OCI-LY7 (cell line): ENCODE measurements around the gene CRYBG3. TPM values are rescaled to one million over a fixed set of nuclear protein-coding genes. Genes with fewer than 3 reads are reported as not detected.

Experiments
- BruUV-seq: library from RNA; stranded (reverse); fragments of 400-500 nt; replicated peaks from 2 replicates; lab custom pipeline; 2021; lab: Mats Ljungman, UMichigan
- CTCF ChIA-PET: fragments of 300-600 bp; sonication (Branson Sonifier 250); formaldehyde crosslinking; loops from one replicate; lab custom pipeline; 2022; ENCODE audit warnings: antibody characterized with exemption; ENCODE audit not compliant: unreplicated experiment; lab: Charles Lee
- POLR2A ChIA-PET: fragments of 300-600 bp; sonication (Branson Sonifier 250); formaldehyde crosslinking; loops from one replicate; lab custom pipeline; 2022; ENCODE audit warnings: antibody characterized with exemption; lab: Charles Lee
- DNase-seq: peaks from one replicate; pipeline ENCODE4 v3.0.0-alpha.2; 2015; ENCODE audit warnings: low spot score
- H2AFZ ChIP-seq: fragments of 200-600 bp; sonication (generic), shearing (Covaris generic); 2 replicates; pipeline ENCODE4 v1.6.1; 2014; ENCODE audit warnings: mild to moderate bottlenecking, antibody characterized with exemption, low read length, moderate library complexity
- H3K27ac ChIP-seq: fragments of 200-600 bp; sonication (generic); 2 replicates; pipeline ENCODE4 v1.5.1; 2014; ENCODE audit warnings: mixed run types, low read depth, mild to moderate bottlenecking, moderate library complexity, low read length, inconsistent platforms; ENCODE audit not compliant: poor library complexity, severe bottlenecking
- H3K36me3 ChIP-seq: fragments of 200-600 bp; sonication (generic); 2 replicates; pipeline ENCODE4 v1.6.1; 2014; ENCODE audit warnings: mild to moderate bottlenecking, antibody characterized with exemption, low read length, moderate library complexity, mixed read lengths; ENCODE audit not compliant: insufficient read depth
- H3K4me1 ChIP-seq: fragments of 200-600 bp; sonication (generic); 2 replicates; pipeline ENCODE4 v1.5.1; 2014; ENCODE audit warnings: mild to moderate bottlenecking, low read length; ENCODE audit not compliant: insufficient read depth, poor library complexity, severe bottlenecking
- H3K4me2 ChIP-seq: fragments of 200-600 bp; sonication (generic); 2 replicates; pipeline ENCODE4 v1.6.1; 2014; ENCODE audit warnings: mild to moderate bottlenecking, low read length
- H3K4me3 ChIP-seq: fragments of 200-600 bp; sonication (generic); 2 replicates; pipeline ENCODE4 v1.5.1; 2014; ENCODE audit warnings: mild to moderate bottlenecking, low read depth, low read length; ENCODE audit not compliant: poor library complexity, severe bottlenecking
- H3K79me2 ChIP-seq: fragments of 200-600 bp; sonication (generic); 2 replicates; pipeline ENCODE4 v1.6.1; 2016; ENCODE audit warnings: low read depth, mild to moderate bottlenecking, low read length, moderate library complexity, mixed read lengths; ENCODE audit not compliant: insufficient read depth
- H3K9me2 ChIP-seq: fragments of 200-600 bp; sonication (generic); 2 replicates; pipeline ENCODE4 v1.6.1; 2016; ENCODE audit warnings: mild to moderate bottlenecking, low read length, mixed read lengths; ENCODE audit not compliant: insufficient read depth
- H3K9me3 ChIP-seq: fragments of 200-600 bp; sonication (generic); 2 replicates; pipeline ENCODE4 v1.6.1; 2014; ENCODE audit warnings: mild to moderate bottlenecking, mixed run types, low read length, mixed read lengths
- H4K20me1 ChIP-seq: fragments of 200-600 bp; sonication (generic); 2 replicates; pipeline ENCODE4 v1.6.1; 2014; ENCODE audit warnings: mild to moderate bottlenecking, antibody characterized with exemption, low read length, moderate library complexity, mixed read lengths; ENCODE audit not compliant: insufficient read depth
- EZH2phosphoT487 ChIP-seq: fragments of 200-600 bp; sonication (generic); IDR thresholded peaks from 2 replicates; pipeline ENCODE4 v1.6.1; 2018; ENCODE audit warnings: low read depth, borderline replicate concordance, mild to moderate bottlenecking, mixed run types, antibody characterized with exemption, low read length, moderate library complexity, mixed read lengths
- intact Hi-C: fragments of 100-400 bp; cut with micrococcal nuclease; formaldehyde crosslinking; loops from one replicate; pipeline ENCODE4 v1.10.0; 2022; ENCODE audit not compliant: unreplicated experiment
- total RNA-seq, 2 experiments: library from RNA; depleted of rRNA in 1 of 2; stranded (reverse); fragments of >200 nt in 1 of 2; shearing (Covaris generic) in 1 of 2; gene quantifications; 2 replicates each; pipeline ENCODE4 v1.2.3, GENCODE V29; 2014 to 2022
- TF ChIP-seq, protein P1 (sequence below): fragments of 200-600 bp; sonication (generic); conservative IDR thresholded peaks from 2 replicates; pipeline ENCODE4 v1.5.1; 2014; ENCODE audit warnings: mild to moderate bottlenecking, antibody characterized with exemption, low read length, moderate library complexity, mixed read lengths

CRYBG3 gene
- total RNA-seq, 2 experiments from 2014 or later = 0.22 to 0.46 TPM

GRCh38 chr3:97950360-97950759 lies 128.5 kb downstream of the CRYBG3 start:
- Histone ChIP-seq H3K4me3 (no peak overlapping the region), H3K36me3 (peaks cover 96% of the 10 kb centered on the region), H3K27ac (no peak overlapping the region), H4K20me1 (no peaks in the 10 kb centered on the region), H2AFZ (no peak overlapping the region), H3K4me1 (no peaks in the 10 kb centered on the region), H3K9me2 (no peaks in the 10 kb centered on the region), H3K9me3 (no peaks in the 10 kb centered on the region), H3K79me2 (no peaks in the 10 kb centered on the region), H3K4me2 (no peak overlapping the region)
- ChIA-PET CTCF (no interaction called here), POLR2A (interaction anchor here (0.7 kb wide), 1 partner anchor 14 kb away, joined by 3 read pairs; no protein-coding TSS in a partner anchor)
- DNase-seq = no peak
- no TSS peak for BruUV-seq
- intact Hi-C loops = no loop called here
- no peak for TF ChIP-seq EZH2phosphoT487
- TF ChIP-seq, protein P1, sequence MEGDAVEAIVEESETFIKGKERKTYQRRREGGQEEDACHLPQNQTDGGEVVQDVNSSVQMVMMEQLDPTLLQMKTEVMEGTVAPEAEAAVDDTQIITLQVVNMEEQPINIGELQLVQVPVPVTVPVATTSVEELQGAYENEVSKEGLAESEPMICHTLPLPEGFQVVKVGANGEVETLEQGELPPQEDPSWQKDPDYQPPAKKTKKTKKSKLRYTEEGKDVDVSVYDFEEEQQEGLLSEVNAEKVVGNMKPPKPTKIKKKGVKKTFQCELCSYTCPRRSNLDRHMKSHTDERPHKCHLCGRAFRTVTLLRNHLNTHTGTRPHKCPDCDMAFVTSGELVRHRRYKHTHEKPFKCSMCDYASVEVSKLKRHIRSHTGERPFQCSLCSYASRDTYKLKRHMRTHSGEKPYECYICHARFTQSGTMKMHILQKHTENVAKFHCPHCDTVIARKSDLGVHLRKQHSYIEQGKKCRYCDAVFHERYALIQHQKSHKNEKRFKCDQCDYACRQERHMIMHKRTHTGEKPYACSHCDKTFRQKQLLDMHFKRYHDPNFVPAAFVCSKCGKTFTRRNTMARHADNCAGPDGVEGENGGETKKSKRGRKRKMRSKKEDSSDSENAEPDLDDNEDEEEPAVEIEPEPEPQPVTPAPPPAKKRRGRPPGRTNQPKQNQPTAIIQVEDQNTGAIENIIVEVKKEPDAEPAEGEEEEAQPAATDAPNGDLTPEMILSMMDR = no peak

GRCh38 chr3:97952280-97952679 lies 130.5 kb downstream of the CRYBG3 start:
- Histone ChIP-seq H3K27ac (no peak overlapping the region), H2AFZ (no peak overlapping the region), H3K79me2 (no peaks in the 10 kb centered on the region), H3K4me3 (no peak overlapping the region), H4K20me1 (no peaks in the 10 kb centered on the region), H3K9me3 (no peaks in the 10 kb centered on the region), H3K4me2 (no peak overlapping the region), H3K9me2 (no peaks in the 10 kb centered on the region), H3K4me1 (no peaks in the 10 kb centered on the region), H3K36me3 (peaks cover 93% of the 10 kb centered on the region)
- intact Hi-C loops = no loop called here
- POLR2A ChIA-PET = interaction anchor here (1.0 kb wide), 1 partner anchor 59 kb away, joined by 3 read pairs; no protein-coding TSS in a partner anchor
- no TSS peak for BruUV-seq
- CTCF ChIA-PET = no interaction called here
- TF ChIP-seq, protein P1 = no peak
- TF ChIP-seq EZH2phosphoT487 = no peak
- no peak for DNase-seq

GRCh38 chr3:97952872-97953271 lies 131.1 kb downstream of the CRYBG3 start:
- H4K20me1 ChIP-seq = no peaks in the 10 kb centered on the region
- H3K4me3 ChIP-seq = no peak overlapping the region
- H3K36me3 ChIP-seq = peaks cover 93% of the 10 kb centered on the region
- POLR2A ChIA-PET = interaction anchor here (1.0 kb wide), 1 partner anchor 59 kb away, joined by 3 read pairs; no protein-coding TSS in a partner anchor
- intact Hi-C loops = no loop called here
- H3K79me2 ChIP-seq = no peaks in the 10 kb centered on the region
- no peak overlapping the region for H3K4me2 ChIP-seq
- CTCF ChIA-PET = no interaction called here
- no peaks in the 10 kb centered on the region for H3K9me3 ChIP-seq
- no peaks in the 10 kb centered on the region for H3K4me1 ChIP-seq
- TF ChIP-seq EZH2phosphoT487 = no peak
- TF ChIP-seq, protein P1 = no peak
- BruUV-seq = no TSS peak
- H3K9me2 ChIP-seq = no peaks in the 10 kb centered on the region
- no peak overlapping the region for H3K27ac ChIP-seq
- no peak overlapping the region for H2AFZ ChIP-seq
- no peak for DNase-seq
